ENCODE data around the gene SMG1. TPM values are rescaled to one million over a fixed set of nuclear protein-coding genes. Genes with fewer than 3 reads are reported as not detected.

SMG1 gene
- total and polyA plus RNA-seq, 10 of the 15 experiments (the other 5 are each of a cell fraction or from before 2014, with no cell fraction given): 3.9 to 66.7 (median 37.0) TPM

DNA sequence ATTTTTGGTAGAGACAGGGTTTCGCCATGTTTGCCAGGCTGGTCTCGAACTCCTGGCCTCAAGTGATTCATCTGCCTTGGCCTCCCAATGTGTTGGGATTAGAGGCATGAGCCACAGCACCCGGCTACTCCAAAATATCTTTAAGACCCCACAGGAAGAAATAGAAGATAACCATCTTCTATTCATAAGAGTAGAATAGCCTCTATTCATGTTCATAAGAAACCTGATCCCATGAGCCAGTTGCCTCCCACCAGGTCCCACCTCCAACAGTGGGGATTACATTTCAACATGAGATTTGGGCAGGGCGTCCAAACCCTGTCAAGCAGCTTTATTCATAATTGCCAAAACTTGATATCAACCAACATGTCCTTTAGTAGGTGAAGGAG lies 43.6 kb upstream of the SMG1 start:
- SMC1A ChIA-PET (ENCODE audit: uncharacterized antibody, unreplicated experiment): interaction anchor here (0.6 to 4.7 kb wide), 4 partner anchors 11 to 168 kb away, joined by 3 to 18 read pairs (median 3); partner anchors contain the start of gene ARL6IP1
- no TSS peak for BruUV-seq (replicated peaks)
- Histone ChIP-seq H3K9ac (ENCODE audit: control insufficient read depth, insufficient read depth, low read length) (no peak overlapping the region), H3K36me3 (ENCODE audit: control insufficient read depth in 2 of 2, insufficient read depth in 2 of 2, low read length in 1 of 2) (no peaks in the 10 kb centered on the region), H3K79me2 (ENCODE audit: control insufficient read depth, insufficient read depth, low read length) (no peaks in the 10 kb centered on the region), H3K4me1 (ENCODE audit: control insufficient read depth, insufficient read depth, low read length) (no peaks in the 10 kb centered on the region), H3K4me3 (no peak overlapping the region), H3K27me3 (replicated peaks in 1 of 2; ENCODE audit: control insufficient read depth in 2 of 2, insufficient read depth in 2 of 2, low read length in 1 of 2) (no peaks in the 10 kb centered on the region), H3K9me3 (replicated peaks; ENCODE audit: control insufficient read depth, insufficient read depth, low read length) (no peaks in the 10 kb centered on the region), H2AFZ (ENCODE audit: control insufficient read depth, low read depth, low read length) (no peak overlapping the region), H3K4me2 (ENCODE audit: control insufficient read depth, insufficient read depth) (no peak overlapping the region), H3K27ac (ENCODE audit: control insufficient read depth, insufficient read depth) (no peak overlapping the region), H4K20me1 (ENCODE audit: control insufficient read depth, insufficient read depth) (no peaks in the 10 kb centered on the region)
- RAD21 ChIA-PET (ENCODE audit: unreplicated experiment): interaction anchor here (1.6 to 1.8 kb wide), 2 partner anchors 166 to 168 kb away, joined by 6 to 8 read pairs; partner anchors contain the start of gene ARL6IP1
- POLR2A ChIA-PET: no interaction called here
- 51% methylated on average over 4 of the region's 4 CpGs for WGBS (ENCODE audit: insufficient coverage, insufficient replicate concordance, low lambda C conversion rate, missing lambda C conversion rate)
- in situ Hi-C loops (cut with MboI) (loop anchor here (5.0 to 10.0 kb wide), 2 partner anchors 85 to 168 kb away; partner anchors contain the start of gene ARL6IP1), intact Hi-C loops (cut with micrococcal nuclease; ENCODE audit: unreplicated experiment) (loop anchor here (1.0 to 5.0 kb wide), 2 partner anchors 73 to 169 kb away; partner anchors contain the start of gene ARL6IP1)
- CTCF ChIA-PET: interaction anchor here (0.7 to 3.4 kb wide), 14 partner anchors 11 to 307 kb away, joined by 3 to 15 read pairs (median 5); partner anchors contain the start of genes ARL6IP1 and RPS15A
- FAIRE-seq: no peak
- no peak for TF ChIP-seq ETV6 (conservative IDR thresholded peaks at IDR 0.05 in 1 of 2, IDR thresholded peaks at IDR 0.05 in 1 of 2; ENCODE audit: borderline replicate concordance in 1 of 2, low read depth in 1 of 2)
- TF ChIP-seq, protein P1, sequence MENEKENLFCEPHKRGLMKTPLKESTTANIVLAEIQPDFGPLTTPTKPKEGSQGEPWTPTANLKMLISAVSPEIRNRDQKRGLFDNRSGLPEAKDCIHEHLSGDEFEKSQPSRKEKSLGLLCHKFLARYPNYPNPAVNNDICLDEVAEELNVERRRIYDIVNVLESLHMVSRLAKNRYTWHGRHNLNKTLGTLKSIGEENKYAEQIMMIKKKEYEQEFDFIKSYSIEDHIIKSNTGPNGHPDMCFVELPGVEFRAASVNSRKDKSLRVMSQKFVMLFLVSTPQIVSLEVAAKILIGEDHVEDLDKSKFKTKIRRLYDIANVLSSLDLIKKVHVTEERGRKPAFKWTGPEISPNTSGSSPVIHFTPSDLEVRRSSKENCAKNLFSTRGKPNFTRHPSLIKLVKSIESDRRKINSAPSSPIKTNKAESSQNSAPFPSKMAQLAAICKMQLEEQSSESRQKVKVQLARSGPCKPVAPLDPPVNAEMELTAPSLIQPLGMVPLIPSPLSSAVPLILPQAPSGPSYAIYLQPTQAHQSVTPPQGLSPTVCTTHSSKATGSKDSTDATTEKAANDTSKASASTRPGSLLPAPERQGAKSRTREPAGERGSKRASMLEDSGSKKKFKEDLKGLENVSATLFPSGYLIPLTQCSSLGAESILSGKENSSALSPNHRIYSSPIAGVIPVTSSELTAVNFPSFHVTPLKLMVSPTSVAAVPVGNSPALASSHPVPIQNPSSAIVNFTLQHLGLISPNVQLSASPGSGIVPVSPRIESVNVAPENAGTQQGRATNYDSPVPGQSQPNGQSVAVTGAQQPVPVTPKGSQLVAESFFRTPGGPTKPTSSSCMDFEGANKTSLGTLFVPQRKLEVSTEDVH (IDR thresholded peaks at IDR 0.05; ENCODE audit: low read depth, partially characterized antibody): no peak
- TF ChIP-seq CHD2 (IDR thresholded peaks at IDR 0.05; ENCODE audit: borderline replicate concordance, low read depth, low read length): no peak
- TF ChIP-seq USF2 (IDR thresholded peaks at IDR 0.05; ENCODE audit: borderline replicate concordance, low read depth, low read length): no peak
- TF ChIP-seq ZSCAN29 (IDR thresholded peaks at IDR 0.05): no peak
- no peak for TF ChIP-seq NBN (IDR thresholded peaks at IDR 0.05)
- no peak for TF ChIP-seq YBX1 (IDR thresholded peaks at IDR 0.05)
- no peak for TF ChIP-seq MYB (IDR thresholded peaks at IDR 0.05; ENCODE audit: borderline replicate concordance, low read depth, low read length)
- no peak for TF ChIP-seq HDAC6 (IDR thresholded peaks at IDR 0.05; ENCODE audit: unreplicated experiment)
- DNase-seq (ENCODE audit: low read depth, low spot score): no peak
- no peak for ATAC-seq

Measured in GM12878 (cell line).